CD14-positive monocyte (primary cell): ENCODE measurements around the gene ISY1. TPM values are rescaled to one million over a fixed set of nuclear protein-coding genes. Genes with fewer than 3 reads are reported as not detected.
A peak's percentile ranks its signal among the peaks of the same experiment; 100 is the strongest.
"Not testable (repeated sequence)": the region's sequence is repeated elsewhere in the genome, so short reads cannot be mapped to it uniquely, and the experiment has no call there.

Experiments
- DNase-seq, 3 donors: peaks; one replicate each; pipeline ENCODE4 v3.0.0-alpha.2; 2011 to 2022
- H2AFZ ChIP-seq: 2 replicates; pipeline ENCODE4 v1.6.0; 2012; ENCODE audit warnings: mild to moderate bottlenecking, low read depth, low read length, inconsistent platforms; ENCODE audit not compliant: insufficient read depth, poor library complexity, severe bottlenecking
- H3K27ac ChIP-seq, 2 donors: 1 replicate in 1 of 2; 2 replicates in 1 of 2; pipeline ENCODE4 v1.5.1; 2012 to 2013; ENCODE audit warnings: low read length in 2 of 2, control low read depth in 1 of 2, inconsistent platforms in 1 of 2, low read depth in 1 of 2, mild to moderate bottlenecking in 1 of 2
- H3K27me3 ChIP-seq, 2 donors: one replicate each; pipeline versions ENCODE4 v1.6.0 to v1.6.1; 2011 to 2013; ENCODE audit warnings: low read length in 2 of 2; ENCODE audit not compliant: control insufficient read depth in 2 of 2, insufficient read depth in 2 of 2
- H3K36me3 ChIP-seq, 2 donors: replicated peaks in 1 of 2; 1 replicate in 1 of 2; 2 replicates in 1 of 2; pipeline versions ENCODE4 v1.5.1 to v1.6.1; 2012 to 2013; ENCODE audit warnings: low read length in 2 of 2, control low read depth in 1 of 2, inconsistent platforms in 1 of 2, mild to moderate bottlenecking in 1 of 2; ENCODE audit not compliant: insufficient read depth in 2 of 2, control insufficient read depth in 1 of 2
- H3K4me1 ChIP-seq, 2 donors: 1 replicate in 1 of 2; 2 replicates in 1 of 2; pipeline versions ENCODE4 v1.5.1 to v1.6.1; 2012 to 2013; ENCODE audit warnings: low read length in 2 of 2, control low read depth in 1 of 2, inconsistent platforms in 1 of 2, mild to moderate bottlenecking in 1 of 2, moderate library complexity in 1 of 2; ENCODE audit not compliant: insufficient read depth in 2 of 2, control insufficient read depth in 1 of 2
- H3K4me2 ChIP-seq: replicated peaks from 2 replicates; pipeline ENCODE3; 2012; ENCODE audit warnings: low read length, moderate library complexity, mild to moderate bottlenecking; ENCODE audit not compliant: poor library complexity, severe bottlenecking; ENCODE audit errors: extremely low read depth
- H3K4me3 ChIP-seq, 3 experiments: fragments of 200-600 bp in 1 of 3; sonication (generic) in 1 of 3; replicated peaks in 1 of 3; 1 replicate in 2 of 3; 2 replicates in 1 of 3; pipeline ENCODE4 v1.5.1; 2011 to 2013; ENCODE audit warnings: low read length in 3 of 3, mild to moderate bottlenecking in 3 of 3, control low read depth in 2 of 3, low read depth in 2 of 3, inconsistent platforms in 1 of 3, moderate library complexity in 1 of 3
- H3K79me2 ChIP-seq: 2 replicates; pipeline ENCODE4 v1.6.0; 2012; ENCODE audit warnings: mild to moderate bottlenecking, control low read depth, inconsistent platforms, low read length, moderate library complexity; ENCODE audit not compliant: insufficient read depth
- H3K9ac ChIP-seq: 2 replicates; pipeline ENCODE4 v1.6.0; 2017; ENCODE audit warnings: low read length, mild to moderate bottlenecking; ENCODE audit not compliant: insufficient read depth, poor library complexity, severe bottlenecking
- H3K9me3 ChIP-seq, 2 donors: replicated peaks in 1 of 2; 1 replicate in 1 of 2; 2 replicates in 1 of 2; pipeline versions ENCODE4 v1.5.1 to v1.6.1; 2012 to 2013; ENCODE audit warnings: low read length in 2 of 2, control low read depth in 1 of 2; ENCODE audit not compliant: control insufficient read depth in 1 of 2, insufficient read depth in 1 of 2
- H4K20me1 ChIP-seq: 2 replicates; pipeline ENCODE4 v1.6.0; 2012; ENCODE audit warnings: mild to moderate bottlenecking, low read length, control low read depth, moderate library complexity; ENCODE audit not compliant: insufficient read depth
- H3K27ac Mint-ChIP-seq, 7 donors: one replicate each; pipeline ENCODE4 v1.8.0; 2020; ENCODE audit warnings: mild to moderate bottlenecking in 7 of 7, mixed read lengths in 7 of 7, moderate library complexity in 6 of 7, inconsistent platforms in 2 of 7
- H3K27me3 Mint-ChIP-seq, 3 donors: one replicate each; pipeline ENCODE4 v1.8.0; 2021 to 2022; ENCODE audit warnings: low read depth in 3 of 3, mild to moderate bottlenecking in 3 of 3, mixed read lengths in 3 of 3, moderate library complexity in 3 of 3, inconsistent platforms in 1 of 3
- H3K36me3 Mint-ChIP-seq, 2 donors: one replicate each; pipeline ENCODE4 v1.8.0; 2020; ENCODE audit warnings: mixed read lengths in 2 of 2, inconsistent platforms in 1 of 2, mild to moderate bottlenecking in 1 of 2
- H3K4me1 Mint-ChIP-seq: one replicate; pipeline ENCODE4 v1.8.0; 2020; ENCODE audit warnings: mild to moderate bottlenecking, mixed read lengths
- H3K4me3 Mint-ChIP-seq, 2 donors: one replicate each; pipeline ENCODE4 v1.8.0; 2020; ENCODE audit warnings: mild to moderate bottlenecking in 2 of 2, mixed read lengths in 2 of 2, moderate library complexity in 1 of 2
- H3K9me3 Mint-ChIP-seq, 7 donors: one replicate each; pipeline ENCODE4 v1.8.0; 2020 to 2022; ENCODE audit warnings: mixed read lengths in 7 of 7, mild to moderate bottlenecking in 6 of 7, moderate library complexity in 6 of 7, inconsistent platforms in 2 of 7
- CTCF ChIP-seq: fragments of 200-600 bp; IDR thresholded peaks from one replicate; pipeline ENCODE4 v1.8.0; 2022; ENCODE audit warnings: antibody characterized with exemption, mild to moderate bottlenecking
- WGBS: methylation state at CpG from one replicate; pipeline ENCODE4 v1.1.5; 2013; ENCODE audit warnings: missing lambda C conversion rate; ENCODE audit not compliant: insufficient coverage; 5-methylcytosine and 5-hydroxymethylcytosine counted together
- intact Hi-C, 2 donors: fragments of 100-400 bp; cut with micrococcal nuclease; formaldehyde crosslinking; loops; one replicate each; pipeline versions ENCODE4 v1.15.0 to v1.15.1; 2023
- polyA plus RNA-seq, 3 donors: library from polyadenylated mRNA; depleted of rRNA in 1 of 3; unstranded in 2 of 3; stranded (reverse) in 1 of 3; fragments of 300-500 nt in 2 of 3; fragments of >200 nt in 1 of 3; fragmentation: Illumina TruSeq in 2 of 3; gene quantifications; 1 replicate in 2 of 3; 2 replicates in 1 of 3; pipeline ENCODE4 v1.2.3, GENCODE V29; 2012 to 2021

Gene ISY1
- polyA plus RNA-seq, 3 donors, result 25.2 to 70.7 (median 67.9) TPM

DNA sequence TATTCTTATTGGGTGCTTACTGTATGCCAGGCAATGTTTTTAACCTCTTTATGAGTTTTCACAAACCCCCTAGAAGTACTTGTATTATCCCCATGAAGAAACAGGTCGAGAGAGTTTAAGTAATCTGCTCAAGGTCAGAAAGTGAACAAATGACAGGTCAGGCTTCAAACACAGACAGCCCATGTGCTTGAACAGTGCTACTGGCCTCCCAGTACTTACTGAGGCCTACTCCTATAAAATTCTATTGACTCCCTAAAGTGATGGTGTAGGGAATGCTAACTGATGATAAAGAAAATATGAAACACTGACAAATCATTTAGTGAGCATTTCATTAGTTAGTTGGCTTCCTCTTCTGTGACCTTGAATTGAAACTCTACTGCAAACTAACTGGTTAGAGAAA lies 27.0 kb upstream of the ISY1 start:
- no peak for DNase-seq
- H3K27me3 ChIP-seq, result no peaks in the 10 kb centered on the region
- no peak overlapping the region for H3K4me2 ChIP-seq
- peak overlapping the region in 5 of 7 donors; percentile 33 to 80 (median 73) for H3K27ac Mint-ChIP-seq
- H3K9me3 Mint-ChIP-seq, result no peaks in the 10 kb centered on the region
- no CpG with 5 or more reads among the region's 1 CpG for WGBS
- peaks cover 29% of the 10 kb centered on the region for H3K4me1 Mint-ChIP-seq
- H3K4me3 Mint-ChIP-seq, result no peak overlapping the region
- H4K20me1 ChIP-seq, result peaks cover 3% of the 10 kb centered on the region
- no peaks in the 10 kb centered on the region for H3K9me3 ChIP-seq
- H3K27ac ChIP-seq, result peak overlapping the region in 1 of 2 donors; percentile 64
- intact Hi-C loops, result no loop called here
- H3K36me3 Mint-ChIP-seq, result peaks cover under 1 to 2% of the 10 kb centered on the region in 2 donors
- H3K36me3 ChIP-seq, result no peaks in the 10 kb centered on the region
- H2AFZ ChIP-seq, result no peak overlapping the region
- no peaks in the 10 kb centered on the region for H3K27me3 Mint-ChIP-seq
- H3K4me3 ChIP-seq, result no peak overlapping the region
- peaks cover 50% of the 10 kb centered on the region for H3K79me2 ChIP-seq
- H3K9ac ChIP-seq, result no peak overlapping the region
- H3K4me1 ChIP-seq, result peaks cover 36 to 42% of the 10 kb centered on the region in 2 donors
- no peak for TF ChIP-seq CTCF

GRCh38 chr3:129185783-129186182 lies 24.9 kb upstream of the ISY1 start:
- H3K9me3 ChIP-seq, result no peaks in the 10 kb centered on the region
- TF ChIP-seq CTCF, result no peak
- Mint-ChIP-seq H3K27me3 (no peaks in the 10 kb centered on the region), H3K4me1 (peaks cover 39% of the 10 kb centered on the region), H3K36me3 (peaks cover 16 to 17% of the 10 kb centered on the region in 2 donors), H3K4me3 (no peak overlapping the region), H3K9me3 (no peaks in the 10 kb centered on the region), H3K27ac (peak overlapping the region in 6 of 7 donors; percentile 13 to 90 (median 58))
- H3K4me2 ChIP-seq, result peak overlapping the region; percentile 30
- intact Hi-C loops, result no loop called here
- WGBS, result no CpG with 5 or more reads among the region's 3 CpGs
- H3K4me1 ChIP-seq, result peaks cover 48 to 63% of the 10 kb centered on the region in 2 donors
- no peak overlapping the region for H2AFZ ChIP-seq
- peak overlapping the region in 1 of 2 donors; percentile 64 for H3K27ac ChIP-seq
- DNase-seq, result peak in 1 of 3 donors; percentile 22
- no peak overlapping the region for H3K9ac ChIP-seq
- no peaks in the 10 kb centered on the region for H3K36me3 ChIP-seq
- H4K20me1 ChIP-seq, result peaks cover 18% of the 10 kb centered on the region
- no peaks in the 10 kb centered on the region for H3K27me3 ChIP-seq
- peaks cover 71% of the 10 kb centered on the region for H3K79me2 ChIP-seq
- H3K4me3 ChIP-seq, result no peak overlapping the region

- H3K27ac Mint-ChIP-seq, result peak overlapping the region; percentile 42 to 99 (median 94)
- 100% methylated on average over 3 of the region's 20 CpGs for WGBS
- DNase-seq, H3K9me3 Mint-ChIP-seq, H3K27me3 Mint-ChIP-seq, H3K36me3 ChIP-seq, H3K9me3 ChIP-seq, H3K27me3 ChIP-seq: not testable (repeated sequence)
- Histone ChIP-seq H3K27ac (peak overlapping the region; percentile 90 to 93), H4K20me1 (peaks cover 26% of the 10 kb centered on the region), H3K4me1 (peaks cover 55 to 71% of the 10 kb centered on the region in 2 donors), H3K9ac (peak overlapping the region; percentile 96), H2AFZ (peak overlapping the region; percentile 77), H3K4me3 (peak overlapping the region; percentile 80 to 96 (median 94)), H3K79me2 (peaks cover 79% of the 10 kb centered on the region), H3K4me2 (peak overlapping the region; percentile 92)
- H3K4me1 Mint-ChIP-seq, result peaks cover 47% of the 10 kb centered on the region
- peaks cover 20 to 24% of the 10 kb centered on the region in 2 donors for H3K36me3 Mint-ChIP-seq
- intact Hi-C loops, result loop anchor here in 1 of 2 donors (5.0 kb wide), 1 partner anchor 62 kb away; the partner anchor contains the start of gene COPG1
- H3K4me3 Mint-ChIP-seq, result peak overlapping the region; percentile 94 to 98
Observed at GRCh38 chr3:129184784-129185542, 24.1 kb upstream of the ISY1 start.
